ENCODE results near the gene SCGN.

DNA sequence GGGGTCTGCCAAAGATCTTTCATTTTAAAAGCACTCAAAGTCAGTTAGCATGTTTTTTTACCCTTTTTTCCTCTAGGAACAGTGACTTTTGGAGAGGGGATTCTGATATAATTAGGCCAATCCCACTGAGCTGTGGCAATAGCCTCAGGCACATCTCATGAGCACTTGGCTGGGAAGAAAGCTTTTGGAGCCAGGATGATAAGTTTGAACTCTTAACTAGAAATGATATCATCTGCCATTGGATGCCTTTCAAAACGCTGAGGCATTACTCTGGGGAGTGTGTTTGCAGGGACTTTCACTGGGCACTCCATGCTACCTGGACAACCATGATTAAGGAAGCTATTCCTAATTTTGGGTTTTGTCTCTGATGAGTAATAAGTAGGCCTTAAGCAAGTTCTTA, 3.7 kb downstream of the SCGN start:
- TF ChIP-seq CTCF (IDR thresholded peaks at IDR 0.05) (no peak), POLR2A (IDR thresholded peaks at IDR 0.05) (no peak)

Measured in esophagus squamous epithelium (tissue), 4 donors.